ENCODE measurements around the gene USP10. TPM values are rescaled to one million over a fixed set of nuclear protein-coding genes. Genes with fewer than 3 reads are reported as not detected.

Gene USP10
- total RNA-seq, 1 experiment from 2014 or later: 50.4 TPM

DNA sequence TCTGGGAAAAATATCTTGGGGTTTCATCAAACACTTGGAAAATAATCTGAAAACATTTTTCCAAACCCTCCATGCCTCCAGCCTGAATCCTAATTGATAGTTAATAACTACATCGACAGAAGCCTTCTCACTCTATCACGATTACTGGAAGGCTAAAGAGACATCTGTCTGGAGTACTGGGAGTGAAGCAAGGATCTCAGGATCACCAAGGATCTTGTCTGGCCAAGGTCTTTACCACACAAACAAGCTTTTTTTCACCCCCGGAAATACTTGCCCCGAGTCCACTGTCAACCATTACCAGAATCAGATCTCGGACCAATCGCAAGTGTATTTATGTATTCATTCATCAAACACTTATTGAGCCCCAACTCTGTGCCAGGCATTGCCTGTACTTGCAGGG lies 91.7 kb downstream of the USP10 start:
- CTCF ChIA-PET: no interaction called here

DNA sequence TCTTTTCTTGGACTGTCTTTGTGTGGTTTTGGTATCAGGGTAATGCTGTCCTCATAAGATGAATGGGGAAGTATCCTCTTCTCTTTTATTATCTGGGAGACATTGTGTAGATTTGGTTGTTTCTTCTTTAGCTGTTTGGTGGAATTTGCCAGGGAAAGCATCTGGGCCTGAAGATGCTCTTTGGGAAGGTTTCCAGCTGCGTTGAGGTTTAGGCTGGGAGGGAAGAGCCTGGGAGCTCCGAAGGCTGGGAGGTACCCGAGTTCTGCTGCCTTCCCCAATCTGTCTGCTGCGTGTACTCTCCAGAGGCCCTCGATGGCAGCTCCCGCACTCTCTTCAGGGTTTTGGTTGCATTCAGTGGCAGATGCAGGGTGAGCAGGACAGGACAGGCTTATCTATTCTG lies 94.4 kb downstream of the USP10 start:
- TF ChIP-seq, protein P1, sequence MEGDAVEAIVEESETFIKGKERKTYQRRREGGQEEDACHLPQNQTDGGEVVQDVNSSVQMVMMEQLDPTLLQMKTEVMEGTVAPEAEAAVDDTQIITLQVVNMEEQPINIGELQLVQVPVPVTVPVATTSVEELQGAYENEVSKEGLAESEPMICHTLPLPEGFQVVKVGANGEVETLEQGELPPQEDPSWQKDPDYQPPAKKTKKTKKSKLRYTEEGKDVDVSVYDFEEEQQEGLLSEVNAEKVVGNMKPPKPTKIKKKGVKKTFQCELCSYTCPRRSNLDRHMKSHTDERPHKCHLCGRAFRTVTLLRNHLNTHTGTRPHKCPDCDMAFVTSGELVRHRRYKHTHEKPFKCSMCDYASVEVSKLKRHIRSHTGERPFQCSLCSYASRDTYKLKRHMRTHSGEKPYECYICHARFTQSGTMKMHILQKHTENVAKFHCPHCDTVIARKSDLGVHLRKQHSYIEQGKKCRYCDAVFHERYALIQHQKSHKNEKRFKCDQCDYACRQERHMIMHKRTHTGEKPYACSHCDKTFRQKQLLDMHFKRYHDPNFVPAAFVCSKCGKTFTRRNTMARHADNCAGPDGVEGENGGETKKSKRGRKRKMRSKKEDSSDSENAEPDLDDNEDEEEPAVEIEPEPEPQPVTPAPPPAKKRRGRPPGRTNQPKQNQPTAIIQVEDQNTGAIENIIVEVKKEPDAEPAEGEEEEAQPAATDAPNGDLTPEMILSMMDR (conservative IDR thresholded peaks at IDR 0.05; ENCODE audit: low read depth, low read length): no peak
- TF ChIP-seq EZH2 (IDR thresholded peaks at IDR 0.05; ENCODE audit: low read length, unreplicated experiment): no peak
- TF ChIP-seq EZH2phosphoT487 (IDR thresholded peaks at IDR 0.05; ENCODE audit: borderline replicate concordance, low read length): no peak
- Histone ChIP-seq H3K27ac (ENCODE audit: low read length) (no peak overlapping the region), H3K4me1 (ENCODE audit: insufficient read depth, low read length) (no peaks in the 10 kb centered on the region), H3F3A (ENCODE audit: low read length, unreplicated experiment) (no peaks in the 10 kb centered on the region), H2AFZ (ENCODE audit: low read length) (no peak overlapping the region), H3K79me2 (ENCODE audit: low read length) (no peaks in the 10 kb centered on the region), H3K27me3 (ENCODE audit: low read length) (no peaks in the 10 kb centered on the region), H3K9ac (ENCODE audit: low read length) (no peak overlapping the region), H3K36me3 (ENCODE audit: low read depth, low read length) (no peaks in the 10 kb centered on the region), H3K4me2 (ENCODE audit: low read length) (no peak overlapping the region), H3K4me3 (ENCODE audit: low read length) (no peak overlapping the region), H3K9me3 (ENCODE audit: low read length) (no peaks in the 10 kb centered on the region), H3K9me2 (replicated peaks; ENCODE audit: low read length) (no peaks in the 10 kb centered on the region), H4K20me1 (ENCODE audit: low read length) (no peaks in the 10 kb centered on the region)
- intact Hi-C loops (cut with micrococcal nuclease): no loop called here
- DNase-seq (no peak), ATAC-seq (no peak)
- no TSS peak for BruUV-seq (replicated peaks)
- POLR2A ChIA-PET (ENCODE audit: unreplicated experiment): no interaction called here
- CTCF ChIA-PET: no interaction called here

More for the DNA sequence above, 91.7 kb downstream of the USP10 start:
- TF ChIP-seq EZH2 (IDR thresholded peaks at IDR 0.05; ENCODE audit: low read length, unreplicated experiment) (no peak), EZH2phosphoT487 (IDR thresholded peaks at IDR 0.05; ENCODE audit: borderline replicate concordance, low read length) (no peak)
- TF ChIP-seq, protein P1 (conservative IDR thresholded peaks at IDR 0.05; ENCODE audit: low read depth, low read length): no peak
- Histone ChIP-seq H3K79me2 (ENCODE audit: low read length) (no peaks in the 10 kb centered on the region), H3K36me3 (ENCODE audit: low read depth, low read length) (no peaks in the 10 kb centered on the region), H3K9ac (ENCODE audit: low read length) (no peak overlapping the region), H3K9me3 (ENCODE audit: low read length) (no peaks in the 10 kb centered on the region), H3F3A (ENCODE audit: low read length, unreplicated experiment) (no peaks in the 10 kb centered on the region), H3K9me2 (replicated peaks; ENCODE audit: low read length) (no peaks in the 10 kb centered on the region), H3K27ac (ENCODE audit: low read length) (no peak overlapping the region), H2AFZ (ENCODE audit: low read length) (no peak overlapping the region), H3K4me1 (ENCODE audit: insufficient read depth, low read length) (no peaks in the 10 kb centered on the region), H4K20me1 (ENCODE audit: low read length) (no peaks in the 10 kb centered on the region), H3K27me3 (ENCODE audit: low read length) (no peaks in the 10 kb centered on the region), H3K4me2 (ENCODE audit: low read length) (no peak overlapping the region), H3K4me3 (ENCODE audit: low read length) (no peak overlapping the region)
- POLR2A ChIA-PET (ENCODE audit: unreplicated experiment): no interaction called here
- BruUV-seq (replicated peaks): no TSS peak
- no peak for ATAC-seq
- no peak for DNase-seq
- intact Hi-C loops (cut with micrococcal nuclease): no loop called here

GRCh38 chr16:84794626-84795025 lies 94.8 kb downstream of the USP10 start:
- H3K9me2 ChIP-seq (replicated peaks; ENCODE audit: low read length): no peaks in the 10 kb centered on the region
- H3K9me3 ChIP-seq (ENCODE audit: low read length): no peaks in the 10 kb centered on the region
- H3F3A ChIP-seq (ENCODE audit: low read length, unreplicated experiment): no peaks in the 10 kb centered on the region
- H3K4me3 ChIP-seq (ENCODE audit: low read length): no peak overlapping the region
- ATAC-seq: no peak
- no peak overlapping the region for H3K9ac ChIP-seq (ENCODE audit: low read length)
- ChIA-PET CTCF (no interaction called here), POLR2A (ENCODE audit: unreplicated experiment) (no interaction called here)
- no TSS peak for BruUV-seq (replicated peaks)
- H4K20me1 ChIP-seq (ENCODE audit: low read length): no peaks in the 10 kb centered on the region
- H3K27ac ChIP-seq (ENCODE audit: low read length): no peak overlapping the region
- no peaks in the 10 kb centered on the region for H3K4me1 ChIP-seq (ENCODE audit: insufficient read depth, low read length)
- no peak for DNase-seq
- no peaks in the 10 kb centered on the region for H3K27me3 ChIP-seq (ENCODE audit: low read length)
- no peaks in the 10 kb centered on the region for H3K36me3 ChIP-seq (ENCODE audit: low read depth, low read length)
- H3K4me2 ChIP-seq (ENCODE audit: low read length): no peak overlapping the region
- H3K79me2 ChIP-seq (ENCODE audit: low read length): no peaks in the 10 kb centered on the region
- intact Hi-C loops (cut with micrococcal nuclease): no loop called here
- no peak overlapping the region for H2AFZ ChIP-seq (ENCODE audit: low read length)
- TF ChIP-seq EZH2phosphoT487 (IDR thresholded peaks at IDR 0.05; ENCODE audit: borderline replicate concordance, low read length) (no peak), EZH2 (IDR thresholded peaks at IDR 0.05; ENCODE audit: low read length, unreplicated experiment) (no peak)
- TF ChIP-seq, protein P1 (conservative IDR thresholded peaks at IDR 0.05; ENCODE audit: low read depth, low read length): no peak

Data from PC-3 (cell line).